Psoas muscle (tissue), 8 donors: ENCODE data around the gene OS9. TPM values are rescaled to one million over a fixed set of nuclear protein-coding genes. Genes with fewer than 3 reads are reported as not detected.
A peak's percentile ranks its signal among the peaks of the same experiment; 100 is the strongest.

ENCODE experiments used
- ATAC-seq, 4 donors: fragments of 200-7000 bp; cut with Tn5 transposase; one replicate each; pipeline ENCODE4 v1.9.1; 2020; ENCODE audit warnings: moderate library complexity in 3 of 4, mild to moderate bottlenecking in 2 of 4
- DNase-seq, 2 donors: peaks; one replicate each; pipeline ENCODE4 v3.0.0-alpha.2; 2020
- H3K27ac ChIP-seq: fragments of 200-600 bp; one replicate; pipeline ENCODE4 v1.8.0; 2022
- H3K27me3 ChIP-seq, 3 donors: fragments of 200-600 bp in 1 of 3; one replicate each; pipeline versions ENCODE4 v1.6.1 to v1.8.0; 2013 to 2022; ENCODE audit warnings: low read length in 2 of 3, mild to moderate bottlenecking in 2 of 3, moderate library complexity in 1 of 3; ENCODE audit not compliant: insufficient read depth in 3 of 3
- H3K36me3 ChIP-seq, 2 donors: fragments of 200-600 bp in 1 of 2; one replicate each; pipeline versions ENCODE4 v1.6.1 to v1.8.0; 2013 to 2022; ENCODE audit warnings: low read depth in 1 of 2, mild to moderate bottlenecking in 1 of 2, moderate library complexity in 1 of 2; ENCODE audit not compliant: insufficient read depth in 1 of 2
- H3K4me1 ChIP-seq: fragments of 200-600 bp; one replicate; pipeline ENCODE4 v1.8.0; 2022
- H3K4me3 ChIP-seq: fragments of 200-600 bp; one replicate; pipeline ENCODE4 v1.8.0; 2022; ENCODE audit warnings: mild to moderate bottlenecking
- H3K9me3 ChIP-seq: fragments of 200-600 bp; one replicate; pipeline ENCODE4 v1.8.0; 2022
- CTCF ChIP-seq: fragments of 200-600 bp; IDR thresholded peaks from one replicate; pipeline ENCODE4 v1.8.0; 2022; ENCODE audit warnings: antibody characterized with exemption
- WGBS, 3 donors: extraction: QIAGEN DNeasy Blood & Tissue Kit; methylation state at CpG; one replicate each; pipeline versions ENCODE4 v1.1.6 to v1.1.7; 2013; 5-methylcytosine and 5-hydroxymethylcytosine counted together
- intact Hi-C, 2 donors: fragments of 100-400 bp; cut with DNase I; formaldehyde crosslinking; loops; one replicate each; pipeline versions ENCODE4 v1.11.0 to v1.14.2; 2022
- polyA plus RNA-seq, 3 donors: library from polyadenylated mRNA; stranded (reverse); fragments of 200-250 nt; gene quantifications; one replicate each; pipeline ENCODE4 v1.2.3, GENCODE V29; 2013
- total RNA-seq, 4 donors: library from RNA; stranded (reverse); fragmentation: NEBNext Ultra II Directional in 2 of 4; extraction: Animal tissue kit (Norgen Biotek cat#: 25700) in 2 of 4; gene quantifications; one replicate each; pipeline versions ENCODE4 v1.2.1 to v1.2.4, GENCODE V29; 2021 to 2023
- donor health status: healthy with polysubstance abuse.
- donor health status: DM: no; HTN: no; CAD: no; lungs with moderate emphysema.
- donor health status: Bipolar disorder and iron deficiency.
- donor health status: healthy.
- donor health status: DM: yes; HTN: yes; CAD: no.
- donor health status: DM: no; HTN: no; CAD: no.
- donor health status: DM: no; HTN: no; CAD: no.
- donor health status: DM: yes; HTN: yes; CAD: no.

Gene OS9
- total and polyA plus RNA-seq, 7 donors, result 53.0 to 76.4 (median 63.8) TPM

- Histone ChIP-seq H3K27me3 (peaks cover 0 to 41% (median 17%) of the 10 kb centered on the region in 3 donors), H3K4me1 (peaks cover 6% of the 10 kb centered on the region), H3K4me3 (peak overlapping the region; percentile 65), H3K9me3 (no peaks in the 10 kb centered on the region), H3K27ac (peak overlapping the region; percentile 53), H3K36me3 (peaks cover 0 to 6% of the 10 kb centered on the region in 2 donors)
- intact Hi-C loops, result no loop called here
- ATAC-seq, result peak; percentile 64 to 80 (median 74)
- DNase-seq, result peak; percentile 81 to 85
- peak; percentile 52 for TF ChIP-seq CTCF
- WGBS, 3 donors, result 4 to 10% (median 7%) methylated on average over 46 to 79 of the region's 79 CpGs
Measured at GRCh38 chr12:57726151-57726883, 32.4 kb downstream of the OS9 start.

DNA sequence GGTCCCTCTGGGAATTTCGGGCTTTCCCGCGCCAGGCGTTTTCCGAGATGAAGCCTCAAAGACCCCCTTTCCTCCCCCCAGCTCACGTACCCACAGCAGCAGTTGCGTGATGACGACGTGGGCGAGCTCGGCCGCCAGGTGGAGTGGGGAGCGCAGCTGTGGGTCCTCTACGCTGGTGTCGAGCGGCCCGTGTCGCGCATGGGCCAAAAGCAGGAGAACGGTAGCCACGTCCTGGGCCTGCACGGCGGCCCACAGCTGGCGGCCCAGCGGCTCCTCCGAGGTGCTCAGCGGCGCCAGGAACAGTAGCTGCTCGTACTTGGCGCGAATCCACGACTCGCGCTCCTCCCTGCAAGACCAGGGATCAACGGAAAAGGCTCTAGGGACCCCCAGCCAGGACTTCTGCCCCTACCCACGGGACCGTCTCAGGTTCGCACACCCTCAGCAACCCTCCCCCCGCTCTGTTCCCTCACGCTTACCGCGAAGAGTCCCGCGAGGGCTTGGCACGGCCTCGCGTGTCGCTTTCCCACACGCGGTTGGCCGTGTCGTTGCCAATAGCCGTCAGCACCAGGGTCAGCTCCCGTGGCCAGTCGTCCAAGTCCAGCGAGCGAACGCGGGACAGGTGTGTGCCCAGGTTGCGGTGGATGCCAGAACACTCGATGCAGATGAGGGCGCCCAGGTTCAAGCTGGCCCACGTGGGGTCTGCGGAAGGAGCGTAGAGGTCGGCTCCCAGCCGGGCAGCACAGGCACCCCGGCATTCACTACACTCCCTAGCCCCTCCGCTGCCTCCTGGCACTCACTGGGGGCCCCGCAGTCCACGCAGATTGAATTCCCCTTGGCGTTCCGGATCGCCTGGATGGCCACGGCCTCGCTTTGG lies 33.2 kb downstream of the OS9 start:
- Histone ChIP-seq H3K27me3 (peaks cover 0 to 42% (median 17%) of the 10 kb centered on the region in 3 donors), H3K9me3 (no peaks in the 10 kb centered on the region), H3K27ac (peak overlapping the region; percentile 53), H3K36me3 (no peaks in the 10 kb centered on the region), H3K4me3 (peak overlapping the region; percentile 65), H3K4me1 (peaks cover 6% of the 10 kb centered on the region)
- no peak for TF ChIP-seq CTCF
- DNase-seq (peak; percentile 53 to 82), ATAC-seq (peak; percentile 36 to 63 (median 52))
- intact Hi-C loops, result no loop called here
- 13 to 15% (median 15%) methylated on average over 63 to 76 of the region's 76 CpGs for WGBS, 3 donors

DNA sequence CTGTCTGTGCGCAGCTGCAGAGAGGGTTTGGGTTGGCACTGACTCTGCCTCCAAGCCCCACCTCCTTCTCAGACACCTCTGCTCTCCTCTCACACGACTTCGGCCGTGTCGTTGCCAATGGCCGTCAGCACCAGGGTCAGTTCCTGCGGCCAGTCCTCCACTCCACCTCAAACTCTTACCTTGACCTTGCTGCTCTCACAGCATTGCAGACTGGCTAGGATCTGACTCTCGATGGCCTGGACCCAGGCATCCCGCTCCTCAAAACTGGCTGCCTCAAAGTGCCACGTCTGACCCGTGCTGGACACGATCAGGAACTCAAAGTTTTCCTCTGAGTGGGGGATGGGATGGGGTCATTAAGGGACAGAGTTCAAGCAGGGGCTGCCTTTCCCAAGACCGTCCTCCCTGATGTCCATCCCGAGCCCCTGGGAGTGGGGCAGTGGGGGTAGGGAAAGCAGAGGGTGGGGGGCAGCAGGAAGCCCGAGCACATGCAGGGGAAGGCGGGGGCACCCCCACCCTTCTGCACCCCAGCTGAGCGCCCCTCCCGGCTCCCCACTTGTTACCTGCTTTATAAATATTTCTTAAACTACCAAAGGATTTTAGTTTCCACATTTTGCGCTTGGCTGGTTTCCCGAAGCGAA lies 33.9 kb downstream of the OS9 start:
- H3K27ac ChIP-seq, result no peak overlapping the region
- no peak for TF ChIP-seq CTCF
- H3K27me3 ChIP-seq, result peaks cover 0 to 42% (median 17%) of the 10 kb centered on the region in 3 donors
- intact Hi-C loops, result no loop called here
- DNase-seq (no peak), ATAC-seq (peak in 2 of 4 donors; percentile 10 to 11)
- no peaks in the 10 kb centered on the region for H3K36me3 ChIP-seq
- peaks cover 6% of the 10 kb centered on the region for H3K4me1 ChIP-seq
- 47 to 49% (median 47%) methylated on average over 21 of the region's 21 CpGs for WGBS, 3 donors
- H3K9me3 ChIP-seq, result no peaks in the 10 kb centered on the region
- H3K4me3 ChIP-seq, result no peak overlapping the region

GRCh38 chr12:57729321-57729844 lies 35.5 kb downstream of the OS9 start:
- no peak overlapping the region for H3K27ac ChIP-seq
- intact Hi-C loops, result no loop called here
- no peak overlapping the region for H3K4me3 ChIP-seq
- WGBS, 3 donors, result 44 to 46% (median 45%) methylated on average over 5 of the region's 5 CpGs
- H3K27me3 ChIP-seq, result peaks cover 0 to 46% (median 17%) of the 10 kb centered on the region in 3 donors
- DNase-seq, result no peak
- H3K4me1 ChIP-seq, result peaks cover 6% of the 10 kb centered on the region
- no peaks in the 10 kb centered on the region for H3K36me3 ChIP-seq
- TF ChIP-seq CTCF, result no peak
- no peaks in the 10 kb centered on the region for H3K9me3 ChIP-seq
- ATAC-seq, result no peak
